Suprapubic skin (tissue), 4 donors: ENCODE data around the gene ANAPC10.

Experiments used
- CTCF ChIP-seq, 2 donors: fragments of 200-600 bp in 1 of 2; fragments of 450-650 bp in 1 of 2; sonication (generic) in 1 of 2; IDR thresholded peaks; one replicate each; pipeline ENCODE4 v1.5.1; 2016 to 2019; ENCODE audit warnings: antibody characterized with exemption in 2 of 2, mild to moderate bottlenecking in 1 of 2, moderate library complexity in 1 of 2
- EP300 ChIP-seq: sonication (generic); formaldehyde crosslinking; IDR thresholded peaks from one replicate; pipeline ENCODE4 v1.6.1; 2017; ENCODE audit warnings: antibody characterized with exemption
- POLR2A ChIP-seq, 2 donors: fragments of 450-650 bp; IDR thresholded peaks; one replicate each; pipeline ENCODE4 v1.6.1; 2017; ENCODE audit warnings: antibody characterized with exemption in 2 of 2, mild to moderate bottlenecking in 2 of 2, moderate library complexity in 2 of 2
- POLR2AphosphoS5 ChIP-seq, 3 donors: sonication (generic); formaldehyde crosslinking; IDR thresholded peaks; one replicate each; pipeline ENCODE4 v1.6.1; 2017; ENCODE audit warnings: antibody characterized with exemption in 3 of 3

- no peak for TF ChIP-seq CTCF (IDR thresholded peaks at IDR 0.05)
- no peak for TF ChIP-seq POLR2A (IDR thresholded peaks at IDR 0.05)
- TF ChIP-seq POLR2AphosphoS5 (IDR thresholded peaks at IDR 0.05), result no peak
- TF ChIP-seq EP300, result no peak
These were observed 122.3 kb downstream of the ANAPC10 start for GRCh38 chr4:144975718-144976117.
